DND-41 (cell line): ENCODE measurements around the gene GALNT6.

Experiments used
- CTCF ChIP-seq: IDR thresholded peaks from 2 replicates; pipeline ENCODE4 v1.5.1; 2012; ENCODE audit warnings: borderline replicate concordance, low read length, moderate library complexity, mild to moderate bottlenecking; ENCODE audit not compliant: poor library complexity, severe bottlenecking; ENCODE audit errors: extremely low read depth
- EZH2 ChIP-seq: IDR thresholded peaks from 3 replicates; pipeline ENCODE4 v1.6.1; 2012; ENCODE audit warnings: borderline replicate concordance, low read depth, mild to moderate bottlenecking, moderate library complexity, low read length, inconsistent platforms; ENCODE audit not compliant: severe bottlenecking

DNA sequence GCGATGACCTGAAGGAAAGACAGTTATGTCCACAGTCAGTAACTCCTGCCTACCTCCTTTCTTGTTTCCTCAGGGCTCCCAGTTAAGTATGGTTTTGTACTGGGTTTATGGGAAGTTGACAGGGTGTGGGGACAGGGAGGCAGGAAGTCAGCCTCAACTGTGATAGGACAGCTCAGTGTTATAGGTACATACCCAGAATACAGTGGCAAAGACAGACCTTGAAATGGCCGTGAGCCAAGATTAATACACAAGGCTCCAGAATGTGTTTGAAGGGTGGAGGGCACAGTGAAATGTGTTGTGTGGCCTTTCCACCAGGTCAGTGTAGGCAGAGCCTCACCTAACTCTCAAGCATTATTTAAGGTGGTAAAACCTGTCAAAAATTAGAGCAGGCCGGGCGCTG, 62.6 kb downstream of the GALNT6 start:
- no peak for TF ChIP-seq EZH2
- no peak for TF ChIP-seq CTCF
